ENCODE data around the gene PRLHR. TPM values are rescaled to one million over a fixed set of nuclear protein-coding genes. Genes with fewer than 3 reads are reported as not detected.
A peak's percentile ranks its signal among the peaks of the same experiment; 100 is the strongest.

PRLHR gene
- total and polyA plus RNA-seq, 2 of the 13 experiments (the other 11 are each of a cell fraction or from before 2014, with no cell fraction given), result not detected

- TF ChIP-seq, protein P1, sequence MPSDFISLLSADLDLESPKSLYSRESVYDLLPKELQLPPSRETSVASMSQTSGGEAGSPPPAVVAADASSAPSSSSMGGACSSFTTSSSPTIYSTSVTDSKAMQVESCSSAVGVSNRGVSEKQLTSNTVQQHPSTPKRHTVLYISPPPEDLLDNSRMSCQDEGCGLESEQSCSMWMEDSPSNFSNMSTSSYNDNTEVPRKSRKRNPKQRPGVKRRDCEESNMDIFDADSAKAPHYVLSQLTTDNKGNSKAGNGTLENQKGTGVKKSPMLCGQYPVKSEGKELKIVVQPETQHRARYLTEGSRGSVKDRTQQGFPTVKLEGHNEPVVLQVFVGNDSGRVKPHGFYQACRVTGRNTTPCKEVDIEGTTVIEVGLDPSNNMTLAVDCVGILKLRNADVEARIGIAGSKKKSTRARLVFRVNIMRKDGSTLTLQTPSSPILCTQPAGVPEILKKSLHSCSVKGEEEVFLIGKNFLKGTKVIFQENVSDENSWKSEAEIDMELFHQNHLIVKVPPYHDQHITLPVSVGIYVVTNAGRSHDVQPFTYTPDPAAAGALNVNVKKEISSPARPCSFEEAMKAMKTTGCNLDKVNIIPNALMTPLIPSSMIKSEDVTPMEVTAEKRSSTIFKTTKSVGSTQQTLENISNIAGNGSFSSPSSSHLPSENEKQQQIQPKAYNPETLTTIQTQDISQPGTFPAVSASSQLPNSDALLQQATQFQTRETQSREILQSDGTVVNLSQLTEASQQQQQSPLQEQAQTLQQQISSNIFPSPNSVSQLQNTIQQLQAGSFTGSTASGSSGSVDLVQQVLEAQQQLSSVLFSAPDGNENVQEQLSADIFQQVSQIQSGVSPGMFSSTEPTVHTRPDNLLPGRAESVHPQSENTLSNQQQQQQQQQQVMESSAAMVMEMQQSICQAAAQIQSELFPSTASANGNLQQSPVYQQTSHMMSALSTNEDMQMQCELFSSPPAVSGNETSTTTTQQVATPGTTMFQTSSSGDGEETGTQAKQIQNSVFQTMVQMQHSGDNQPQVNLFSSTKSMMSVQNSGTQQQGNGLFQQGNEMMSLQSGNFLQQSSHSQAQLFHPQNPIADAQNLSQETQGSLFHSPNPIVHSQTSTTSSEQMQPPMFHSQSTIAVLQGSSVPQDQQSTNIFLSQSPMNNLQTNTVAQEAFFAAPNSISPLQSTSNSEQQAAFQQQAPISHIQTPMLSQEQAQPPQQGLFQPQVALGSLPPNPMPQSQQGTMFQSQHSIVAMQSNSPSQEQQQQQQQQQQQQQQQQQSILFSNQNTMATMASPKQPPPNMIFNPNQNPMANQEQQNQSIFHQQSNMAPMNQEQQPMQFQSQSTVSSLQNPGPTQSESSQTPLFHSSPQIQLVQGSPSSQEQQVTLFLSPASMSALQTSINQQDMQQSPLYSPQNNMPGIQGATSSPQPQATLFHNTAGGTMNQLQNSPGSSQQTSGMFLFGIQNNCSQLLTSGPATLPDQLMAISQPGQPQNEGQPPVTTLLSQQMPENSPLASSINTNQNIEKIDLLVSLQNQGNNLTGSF (CRISPR knock-in tag; IDR thresholded peaks at IDR 0.05), result peak; percentile 33; the same call in 1 of the 2 replicates
- TF ChIP-seq ZNF792 (CRISPR knock-in tag; IDR thresholded peaks at IDR 0.05), result peak; percentile 48; the same call in 1 of the 2 replicates
- TF ChIP-seq MIXL1 (CRISPR knock-in tag; IDR thresholded peaks at IDR 0.05), result peak; percentile 44; the same call in 1 of the 2 replicates
- TF ChIP-seq, protein P2, sequence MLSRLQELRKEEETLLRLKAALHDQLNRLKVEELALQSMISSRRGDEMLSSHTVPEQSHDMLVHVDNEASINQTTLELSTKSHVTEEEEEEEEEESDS (CRISPR knock-in tag; IDR thresholded peaks at IDR 0.05; ENCODE audit: borderline replicate concordance), result no peak
- 0 out of 2 replicates have a peak, but pooled peaks have one; percentile 28 for TF ChIP-seq MXD4 (CRISPR knock-in tag; IDR thresholded peaks at IDR 0.05)
- 0 out of 2 replicates have a peak, but pooled peaks have one; percentile 59 for TF ChIP-seq ZNF296 (CRISPR knock-in tag; conservative IDR thresholded peaks at IDR 0.05)
- no peak for TF ChIP-seq NR2F2 (IDR thresholded peaks at IDR 0.05; ENCODE audit: borderline replicate concordance, low read depth)
- no peak for TF ChIP-seq NFIC (IDR thresholded peaks at IDR 0.05; ENCODE audit: low read length)
- peak; percentile 71; the same call in 1 of the 2 replicates for TF ChIP-seq ZNF331 (CRISPR knock-in tag; IDR thresholded peaks at IDR 0.05)
- no peak for TF ChIP-seq ZBTB2 (CRISPR knock-in tag; IDR thresholded peaks at IDR 0.05; ENCODE audit: low read depth)
- peak; percentile 56; the same call in 1 of the 2 replicates for TF ChIP-seq ZBTB44 (CRISPR knock-in tag; IDR thresholded peaks at IDR 0.05)
- peak; percentile 42; the same call in 1 of the 2 replicates for TF ChIP-seq ZNF574 (CRISPR knock-in tag; IDR thresholded peaks at IDR 0.05)
These were observed at the start of gene PRLHR (continued) for GRCh38 chr10:118595598-118596425.

Measured in HepG2 (cell line).